ENCODE data around the gene NME3.
"Not testable (repeated sequence)": the region's sequence is repeated elsewhere in the genome, so short reads cannot be mapped to it uniquely, and the experiment has no call there.

NME3 gene

GRCh38 chr16:1771188-1771863 lies at the start of gene NME3:
Gene NME3, minus strand, starts transcription at chr16:1771543. Its CDS starts 9 bp downstream, at chr16:1771534.
- DNase-seq = peak; percentile 10 to 39

GRCh38 chr16:1820946-1821290 lies 49.6 kb upstream of the NME3 start:
- no peak for DNase-seq

- no peak for DNase-seq
These were observed 49.0 kb upstream of the NME3 start for GRCh38 chr16:1820096-1820945.

- no peak for DNase-seq
These were observed 48.3 kb upstream of the NME3 start for GRCh38 chr16:1819611-1820010.

- no peak for DNase-seq
These were observed 47.7 kb upstream of the NME3 start for GRCh38 chr16:1818873-1819525.

- DNase-seq = no peak
These were observed 47.0 kb upstream of the NME3 start for GRCh38 chr16:1818204-1818872.

- no peak for DNase-seq
These were observed 46.4 kb upstream of the NME3 start for GRCh38 chr16:1817716-1818115.

GRCh38 chr16:1817276-1817589 lies 45.9 kb upstream of the NME3 start:
- no peak for DNase-seq

GRCh38 chr16:1816396-1817275 lies 45.3 kb upstream of the NME3 start:
- DNase-seq = no peak

GRCh38 chr16:1815461-1815860 lies 44.1 kb upstream of the NME3 start:
- no peak for DNase-seq

GRCh38 chr16:1812732-1813163 lies 41.4 kb upstream of the NME3 start:
- peak in 1 of 2 donors; percentile 68 for DNase-seq

- DNase-seq = no peak
These were observed 39.2 kb upstream of the NME3 start for GRCh38 chr16:1810536-1810935.

- DNase-seq = no peak
These were observed 38.8 kb upstream of the NME3 start for GRCh38 chr16:1810106-1810505.

GRCh38 chr16:1809281-1809801 lies 38.0 kb upstream of the NME3 start:
- no peak for DNase-seq

GRCh38 chr16:1808691-1809090 lies 37.3 kb upstream of the NME3 start:
- no peak for DNase-seq

GRCh38 chr16:1807626-1808025 lies 36.3 kb upstream of the NME3 start:
- DNase-seq = no peak

GRCh38 chr16:1800701-1801100 lies 29.4 kb upstream of the NME3 start:
- no peak for DNase-seq

GRCh38 chr16:1799263-1799662 lies 27.9 kb upstream of the NME3 start:
- not testable (repeated sequence) for DNase-seq

GRCh38 chr16:1794908-1795666 lies 23.7 kb upstream of the NME3 start:
- DNase-seq = no peak

- DNase-seq = no peak
These were observed 23.0 kb upstream of the NME3 start for GRCh38 chr16:1794221-1794871.

Data from bone marrow (tissue), 2 donors.